Stimulated activated CD4-positive, alpha-beta T cell treated with anti-CD3 and anti-CD28 coated beads, Interleukin-1b, Interleukin-23, amount 100 ng/mL, for 24 hours (primary cell): ENCODE measurements around the gene SAMD4B.

Source experiments
- DNase-seq, 4 experiments: peaks; one replicate each; pipeline ENCODE4 v3.0.0-alpha.2; 2020; ENCODE audit warnings: low read depth in 4 of 4, low spot score in 1 of 4

The SAMD4B gene

DNA sequence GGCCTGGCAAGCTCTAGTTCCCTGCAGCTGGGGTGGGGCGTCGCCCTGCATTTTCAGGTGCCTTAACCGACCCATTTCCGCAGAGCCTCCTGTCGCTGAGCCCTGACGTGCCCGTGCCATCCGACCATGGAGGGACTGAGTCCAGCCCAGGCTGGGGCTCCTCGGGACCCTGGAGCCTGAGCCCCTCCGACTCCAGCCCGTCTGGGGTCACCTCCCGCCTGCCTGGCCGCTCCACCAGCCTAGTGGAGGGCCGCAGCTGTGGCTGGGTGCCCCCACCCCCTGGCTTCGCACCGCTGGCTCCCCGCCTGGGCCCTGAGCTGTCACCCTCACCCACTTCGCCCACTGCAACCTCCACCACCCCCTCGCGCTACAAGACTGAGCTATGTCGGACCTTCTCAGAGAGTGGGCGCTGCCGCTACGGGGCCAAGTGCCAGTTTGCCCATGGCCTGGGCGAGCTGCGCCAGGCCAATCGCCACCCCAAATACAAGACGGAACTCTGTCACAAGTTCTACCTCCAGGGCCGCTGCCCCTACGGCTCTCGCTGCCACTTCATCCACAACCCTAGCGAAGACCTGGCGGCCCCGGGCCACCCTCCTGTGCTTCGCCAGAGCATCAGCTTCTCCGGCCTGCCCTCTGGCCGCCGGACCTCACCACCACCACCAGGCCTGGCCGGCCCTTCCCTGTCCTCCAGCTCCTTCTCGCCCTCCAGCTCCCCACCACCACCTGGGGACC lies 65.6 kb downstream of the SAMD4B start:
- no peak for DNase-seq

DNA sequence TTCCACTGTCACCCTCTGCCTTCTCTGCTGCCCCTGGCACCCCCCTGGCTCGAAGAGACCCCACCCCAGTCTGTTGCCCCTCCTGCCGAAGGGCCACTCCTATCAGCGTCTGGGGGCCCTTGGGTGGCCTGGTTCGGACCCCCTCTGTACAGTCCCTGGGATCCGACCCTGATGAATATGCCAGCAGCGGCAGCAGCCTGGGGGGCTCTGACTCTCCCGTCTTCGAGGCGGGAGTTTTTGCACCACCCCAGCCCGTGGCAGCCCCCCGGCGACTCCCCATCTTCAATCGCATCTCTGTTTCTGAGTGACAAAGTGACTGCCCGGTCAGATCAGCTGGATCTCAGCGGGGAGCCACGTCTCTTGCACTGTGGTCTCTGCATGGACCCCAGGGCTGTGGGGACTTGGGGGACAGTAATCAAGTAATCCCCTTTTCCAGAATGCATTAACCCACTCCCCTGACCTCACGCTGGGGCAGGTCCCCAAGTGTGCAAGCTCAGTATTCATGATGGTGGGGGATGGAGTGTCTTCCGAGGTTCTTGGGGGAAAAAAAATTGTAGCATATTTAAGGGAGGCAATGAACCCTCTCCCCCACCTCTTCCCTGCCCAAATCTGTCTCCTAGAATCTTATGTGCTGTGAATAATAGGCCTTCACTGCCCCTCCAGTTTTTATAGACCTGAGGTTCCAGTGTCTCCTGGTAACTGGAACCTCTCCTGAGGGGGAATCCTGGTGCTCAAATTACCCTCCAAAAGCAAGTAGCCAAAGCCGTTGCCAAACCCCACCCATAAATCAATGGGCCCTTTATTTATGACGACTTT lies 66.4 kb downstream of the SAMD4B start:
- no peak for DNase-seq

DNA sequence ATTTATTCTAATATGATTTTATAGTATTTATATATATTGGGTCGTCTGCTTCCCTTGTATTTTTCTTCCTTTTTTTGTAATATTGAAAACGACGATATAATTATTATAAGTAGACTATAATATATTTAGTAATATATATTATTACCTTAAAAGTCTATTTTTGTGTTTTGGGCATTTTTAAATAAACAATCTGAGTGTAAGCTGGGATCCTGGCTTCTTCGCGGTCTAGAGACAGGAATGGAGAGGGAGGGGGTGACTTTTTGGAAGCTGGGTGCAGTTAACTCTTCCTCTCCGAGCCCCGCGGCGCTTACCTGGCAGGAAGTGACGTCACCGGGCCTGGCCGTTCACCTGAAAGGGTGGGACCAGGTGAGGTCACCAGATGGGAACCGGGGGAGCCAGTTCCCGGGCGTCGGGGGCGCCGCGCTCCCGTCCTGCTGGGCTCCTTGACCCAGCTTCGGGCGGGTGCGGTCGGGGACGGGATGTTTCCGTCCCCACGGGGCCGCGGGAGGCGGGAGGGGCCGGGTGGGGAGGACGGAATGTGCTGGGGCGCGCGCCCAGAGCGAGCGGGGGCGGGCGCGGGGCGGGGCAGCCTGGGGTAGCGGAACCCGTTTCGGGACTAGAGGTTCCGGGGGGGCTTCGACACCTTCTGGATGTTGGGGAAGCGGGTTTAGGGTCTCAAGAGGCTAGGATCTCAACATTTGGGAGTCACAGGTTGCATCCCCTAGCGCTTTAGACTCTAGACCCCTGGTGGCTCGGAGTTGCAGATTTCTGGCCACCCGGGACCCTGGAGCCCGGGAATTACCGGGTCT lies 67.2 kb downstream of the SAMD4B start:
- DNase-seq = peak in 3 of 4 experiments; percentile 49 to 83 (median 63)

DNA sequence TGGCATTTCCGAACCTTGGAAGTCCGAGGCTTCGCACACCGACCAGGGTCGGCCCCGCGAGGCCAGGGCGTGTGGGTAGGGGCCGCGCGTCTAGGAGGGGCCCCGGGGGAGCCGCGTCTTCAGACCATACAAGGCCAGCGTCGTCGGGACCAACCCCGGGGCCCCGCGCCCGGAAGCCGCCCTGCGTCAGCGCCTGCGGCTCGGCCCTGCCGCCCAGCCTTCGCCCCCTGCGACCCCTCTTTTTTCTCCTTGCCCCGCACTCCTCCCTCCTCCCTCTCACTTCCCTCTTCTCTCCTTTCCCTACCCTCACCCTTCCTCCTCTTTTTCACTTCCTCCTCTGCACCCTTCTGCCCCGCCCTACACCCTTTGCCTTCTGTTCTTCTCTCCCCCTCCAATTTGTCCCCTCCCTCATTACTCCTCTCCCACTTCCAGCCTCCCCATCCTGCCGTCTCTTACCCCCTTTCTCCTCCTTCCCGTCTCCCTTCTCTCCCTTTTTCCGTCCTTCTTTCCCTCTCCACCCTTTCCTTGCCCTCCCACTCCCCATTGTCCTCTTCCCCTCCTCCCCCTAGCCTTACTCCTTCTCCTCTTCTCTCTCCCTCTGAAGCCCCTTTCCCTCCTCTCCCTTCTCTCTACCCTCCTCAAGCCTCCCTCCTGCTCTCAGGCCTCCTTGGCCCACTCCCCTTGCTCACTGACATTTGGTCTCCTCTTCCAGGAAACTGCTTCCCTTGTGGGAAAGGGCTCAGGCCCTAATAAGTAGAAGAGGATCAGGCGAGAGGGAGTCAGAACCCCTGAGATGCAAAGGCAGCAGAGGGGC lies 68.0 kb downstream of the SAMD4B start:
- DNase-seq = peak in 1 of 4 experiments; percentile 33

DNA sequence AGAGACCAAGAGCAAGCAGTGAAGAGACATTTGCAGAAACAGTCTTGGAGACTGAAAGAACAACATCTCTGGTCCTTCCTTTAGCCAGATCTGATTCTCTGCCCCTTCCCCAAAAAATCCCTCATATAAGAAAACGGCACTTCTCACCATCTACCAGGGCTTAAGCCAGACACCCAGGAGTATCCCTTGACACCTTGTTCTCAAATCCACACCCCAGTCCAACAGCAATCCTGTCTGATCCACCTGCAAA lies 68.5 kb downstream of the SAMD4B start:
- no peak for DNase-seq

DNA sequence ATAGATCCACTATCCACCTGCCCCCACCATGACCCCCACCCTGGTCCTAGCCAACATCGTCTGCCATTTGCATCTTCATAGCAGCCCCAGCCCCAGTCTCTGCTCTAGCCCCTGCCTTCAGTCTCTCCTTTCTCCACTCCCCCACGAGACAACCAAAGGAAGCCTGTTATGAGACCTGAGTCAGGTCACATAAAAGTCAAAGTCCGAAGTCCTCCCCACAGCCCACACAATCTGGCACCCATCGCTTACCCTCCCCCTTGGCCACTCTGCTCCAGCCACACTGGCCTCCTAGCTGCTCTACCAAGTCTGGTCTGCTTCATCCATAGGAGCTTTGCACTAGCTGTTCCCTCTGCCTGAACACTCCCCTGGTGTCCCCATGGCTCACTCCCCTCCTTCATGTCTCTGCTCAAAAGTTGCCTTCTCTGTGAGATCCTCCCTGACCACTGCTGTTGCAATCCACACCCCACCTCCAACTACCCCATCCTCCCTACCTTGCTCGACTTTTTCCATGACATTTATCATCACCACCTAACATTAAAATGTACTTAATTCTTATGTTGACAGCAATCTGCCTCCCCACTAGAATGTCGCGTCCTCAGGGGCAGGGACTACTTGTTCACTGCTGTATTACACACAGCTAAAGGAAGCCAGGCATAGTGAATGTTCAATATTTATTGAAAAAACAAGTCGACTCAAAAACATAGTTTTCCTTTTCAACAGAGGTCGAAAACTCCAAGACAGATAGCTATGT lies 69.0 kb downstream of the SAMD4B start:
- no peak for DNase-seq

DNA sequence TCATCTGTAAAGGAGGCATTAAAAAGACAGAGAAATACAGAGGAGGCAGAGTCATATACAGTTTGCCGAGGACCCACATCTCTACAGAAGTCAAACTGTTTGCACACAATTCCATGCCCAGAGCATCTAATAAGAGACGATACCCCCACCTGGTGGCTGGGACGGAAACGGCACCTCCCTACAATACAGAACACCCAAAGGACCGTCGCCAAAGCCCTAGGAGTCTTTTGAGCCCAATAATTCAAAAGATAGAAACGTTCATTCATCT lies 69.5 kb downstream of the SAMD4B start:
- DNase-seq = peak; percentile 74 to 89 (median 86)

DNA sequence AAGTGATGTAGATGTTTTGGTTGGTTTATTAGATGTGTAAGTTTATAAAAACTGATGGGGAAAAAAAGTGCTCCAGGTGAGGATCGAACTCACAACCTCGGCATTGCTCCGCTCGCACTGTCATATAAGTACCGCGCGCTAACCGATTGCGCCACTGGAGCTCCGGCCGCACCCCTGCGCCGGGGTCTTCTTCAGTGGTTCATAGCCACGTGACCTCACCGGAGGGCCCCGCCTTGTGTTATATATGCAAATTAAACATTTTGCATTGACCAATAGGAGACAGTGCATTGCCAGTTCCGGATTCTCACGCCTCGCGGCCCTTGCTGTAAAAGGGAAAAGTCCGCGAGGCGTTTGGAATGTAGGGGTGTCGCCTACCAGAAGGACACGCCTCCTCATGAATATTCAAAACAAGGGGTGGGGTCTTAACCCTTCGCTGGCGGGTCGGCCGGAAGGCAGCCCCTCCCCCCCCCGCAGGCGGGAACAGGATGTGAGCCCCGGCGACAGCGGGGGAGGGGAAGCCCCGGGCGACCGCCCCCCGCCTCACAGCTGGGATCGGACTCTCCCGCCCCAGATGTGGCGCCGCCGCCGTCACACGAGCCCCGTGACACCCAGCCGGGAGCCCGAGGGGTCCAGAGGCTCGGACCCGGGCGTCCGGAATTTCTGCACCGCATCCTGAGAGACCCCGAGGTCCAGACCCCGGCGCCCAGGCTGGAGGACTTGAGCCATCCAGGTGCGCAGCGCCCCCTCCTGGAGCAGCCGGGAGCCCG lies 70.1 kb downstream of the SAMD4B start, which contains the start of gene PLEKHG2:
Gene PLEKHG2, plus strand, starts transcription at position 570 of the 767 bp plus-strand sequence. CDS start 1,418 bp downstream, outside the sequence.
- peak; percentile 88 to 99 (median 98) for DNase-seq

DNA sequence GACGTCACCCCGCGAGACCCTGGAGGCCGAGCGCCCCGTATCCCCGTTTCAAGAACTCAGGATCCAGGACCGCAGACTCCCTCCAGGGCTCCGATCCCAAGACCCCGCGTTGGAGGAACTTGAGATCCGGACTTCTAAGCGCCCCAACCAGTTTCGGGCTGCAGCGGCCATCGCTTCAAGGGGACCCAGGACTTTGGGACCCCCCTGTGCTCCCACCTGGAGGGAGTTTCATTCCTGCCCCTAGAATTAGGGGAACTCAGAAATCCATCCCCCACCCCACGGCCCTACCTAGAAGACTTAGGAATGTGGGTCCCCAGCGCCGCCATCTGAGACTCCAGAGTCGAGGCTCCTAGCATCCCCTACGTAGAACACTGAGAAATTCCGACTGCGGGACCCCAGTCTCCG lies 70.6 kb downstream of the SAMD4B start:
- no peak for DNase-seq

DNA sequence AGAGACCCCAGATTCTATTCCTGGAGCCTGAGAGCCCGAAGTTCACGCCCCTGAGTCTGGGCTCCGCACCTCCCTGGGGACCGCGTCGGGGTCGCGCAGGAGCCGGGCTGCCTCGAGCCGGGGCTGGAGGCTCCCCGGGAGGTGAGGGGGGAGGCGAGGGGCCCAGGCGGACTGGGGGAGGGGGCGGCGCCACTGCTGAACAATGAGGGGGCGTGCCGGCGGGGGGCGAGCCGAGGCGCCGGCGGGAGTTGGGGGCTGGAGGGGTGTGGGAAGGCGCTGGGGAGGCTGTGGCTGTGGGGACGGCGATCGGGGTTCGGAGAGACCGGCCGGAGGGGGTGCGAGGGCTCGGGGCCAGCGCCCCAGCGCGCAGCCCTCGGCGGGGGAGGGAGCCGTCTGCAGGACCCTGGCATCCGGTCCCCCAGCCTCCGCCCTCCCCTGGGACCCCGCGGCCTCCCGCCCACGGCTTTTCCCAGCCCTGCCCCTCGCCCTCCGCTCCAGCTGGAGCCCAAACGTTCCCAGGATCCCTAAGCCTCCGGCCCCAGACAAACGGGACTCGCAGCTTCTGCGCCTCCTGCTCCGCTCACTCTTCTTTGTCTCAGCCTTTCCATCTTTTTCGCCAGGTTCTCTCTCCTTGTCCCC lies 71.2 kb downstream of the SAMD4B start:
- DNase-seq = no peak

DNA sequence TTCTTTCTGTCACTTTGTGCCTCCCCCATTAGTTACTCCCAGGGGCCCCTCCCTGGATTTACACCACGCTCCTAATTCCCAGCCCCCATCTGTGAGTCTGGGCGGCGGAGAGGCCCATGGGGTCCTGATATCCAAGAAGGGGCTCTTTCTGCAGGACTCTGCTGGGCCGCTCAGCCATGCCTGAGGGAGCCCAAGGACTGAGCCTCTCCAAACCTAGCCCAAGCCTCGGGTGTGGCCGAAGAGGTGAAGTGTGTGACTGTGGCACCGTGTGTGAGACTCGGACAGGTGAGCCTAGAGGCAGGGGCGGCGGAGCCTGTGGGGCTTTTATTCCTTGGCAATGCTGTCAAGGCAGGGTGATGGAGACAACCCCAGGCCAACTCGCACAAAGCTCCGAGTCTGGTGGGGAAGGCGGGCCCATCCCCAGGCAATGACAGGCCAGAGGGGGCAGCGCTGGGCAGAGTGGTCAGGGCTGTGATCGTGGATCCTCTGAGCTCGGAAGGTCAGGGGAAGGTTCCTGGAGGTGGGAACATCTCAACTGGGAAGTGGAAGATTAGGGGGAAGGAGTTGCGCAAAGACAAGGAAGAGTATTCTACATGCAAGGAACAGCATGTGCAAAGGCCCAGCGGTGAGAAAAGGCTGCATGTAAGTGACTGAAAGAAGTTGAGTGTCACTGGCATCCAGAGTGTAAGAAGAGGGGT lies 71.8 kb downstream of the SAMD4B start:
- no peak for DNase-seq

DNA sequence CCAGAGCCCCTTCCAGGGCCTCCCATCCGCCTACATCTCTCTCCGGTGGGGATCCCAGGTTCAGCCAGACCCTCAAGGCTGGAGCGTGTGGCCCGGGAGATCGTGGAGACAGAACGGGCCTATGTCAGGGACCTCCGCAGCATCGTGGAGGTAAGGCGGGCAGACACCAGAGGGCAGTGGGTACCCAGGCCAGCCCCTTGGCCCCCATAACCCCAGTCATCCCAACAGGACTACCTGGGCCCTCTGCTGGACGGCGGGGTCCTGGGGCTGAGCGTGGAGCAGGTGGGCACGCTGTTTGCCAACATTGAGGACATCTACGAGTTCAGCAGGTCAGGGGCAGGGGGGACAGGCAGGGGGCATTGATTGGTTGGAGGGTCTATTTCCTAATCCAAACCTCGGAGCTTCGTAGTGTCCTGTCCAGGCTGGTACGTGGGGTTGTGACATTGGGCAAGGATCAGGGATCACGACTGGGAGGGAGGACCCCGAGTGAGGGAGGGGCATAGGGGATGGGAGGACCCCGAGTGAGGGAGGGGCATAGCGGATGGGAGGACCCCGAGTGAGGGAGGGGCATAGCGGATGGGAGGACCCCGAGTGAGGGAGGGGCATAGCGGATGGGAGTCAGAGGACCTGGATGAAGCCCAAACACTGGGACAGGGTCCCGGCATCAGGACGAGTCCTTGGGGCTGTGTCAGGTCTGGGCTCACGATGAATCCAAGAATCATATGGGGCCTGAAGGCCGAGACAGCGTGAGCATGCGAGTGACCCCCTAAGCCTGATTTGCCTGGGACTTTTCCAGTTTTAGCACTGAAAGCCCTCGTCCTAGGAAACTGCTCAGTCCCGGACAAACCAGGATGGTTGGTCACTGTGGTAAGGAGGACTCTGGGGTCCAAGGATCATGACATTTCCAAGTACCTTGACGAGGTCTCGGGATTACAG lies 73.2 kb downstream of the SAMD4B start:
- DNase-seq = no peak

DNA sequence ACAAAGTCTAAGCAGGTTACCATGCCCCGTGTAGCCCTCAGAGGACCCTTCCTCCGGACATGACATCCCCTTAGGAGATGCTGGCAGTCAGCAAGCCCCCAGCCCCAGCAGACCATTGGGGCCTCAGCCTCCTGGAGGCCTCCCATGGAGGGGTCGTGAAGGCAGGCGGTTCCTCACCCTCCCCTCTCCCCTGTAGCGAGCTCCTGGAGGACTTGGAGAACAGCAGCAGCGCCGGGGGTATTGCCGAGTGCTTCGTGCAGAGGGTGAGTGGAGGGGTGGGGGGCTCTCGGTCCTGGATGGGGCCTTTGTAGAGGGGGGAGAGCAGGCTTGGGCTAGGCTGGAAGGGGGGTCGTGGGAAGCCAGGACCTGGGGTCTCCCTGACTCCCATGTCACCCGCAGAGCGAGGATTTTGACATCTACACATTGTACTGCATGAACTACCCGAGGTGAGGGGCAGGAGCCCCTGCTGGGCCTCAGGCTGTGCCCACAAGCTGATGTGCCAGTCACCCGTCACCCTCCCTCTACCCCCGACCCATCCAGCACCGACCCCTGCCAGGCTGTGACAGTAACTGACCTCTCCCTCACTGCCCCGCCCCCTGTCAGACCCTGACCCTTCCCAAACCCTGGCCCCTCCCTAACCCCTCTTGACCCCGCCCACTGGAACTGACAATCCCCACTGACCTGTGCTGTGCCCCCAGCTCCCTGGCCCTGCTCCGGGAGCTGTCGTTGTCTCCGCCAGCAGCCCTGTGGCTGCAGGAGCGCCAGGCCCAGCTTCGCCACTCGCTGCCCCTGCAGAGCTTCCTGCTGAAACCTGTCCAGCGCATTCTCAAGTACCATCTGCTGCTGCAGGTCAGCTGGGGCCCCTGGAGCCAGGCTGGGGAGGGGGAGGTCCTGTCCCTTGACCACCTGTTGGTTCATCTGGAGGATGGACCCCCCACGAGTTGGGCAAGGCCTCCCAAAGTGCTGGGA lies 74.2 kb downstream of the SAMD4B start:
- no peak for DNase-seq

DNA sequence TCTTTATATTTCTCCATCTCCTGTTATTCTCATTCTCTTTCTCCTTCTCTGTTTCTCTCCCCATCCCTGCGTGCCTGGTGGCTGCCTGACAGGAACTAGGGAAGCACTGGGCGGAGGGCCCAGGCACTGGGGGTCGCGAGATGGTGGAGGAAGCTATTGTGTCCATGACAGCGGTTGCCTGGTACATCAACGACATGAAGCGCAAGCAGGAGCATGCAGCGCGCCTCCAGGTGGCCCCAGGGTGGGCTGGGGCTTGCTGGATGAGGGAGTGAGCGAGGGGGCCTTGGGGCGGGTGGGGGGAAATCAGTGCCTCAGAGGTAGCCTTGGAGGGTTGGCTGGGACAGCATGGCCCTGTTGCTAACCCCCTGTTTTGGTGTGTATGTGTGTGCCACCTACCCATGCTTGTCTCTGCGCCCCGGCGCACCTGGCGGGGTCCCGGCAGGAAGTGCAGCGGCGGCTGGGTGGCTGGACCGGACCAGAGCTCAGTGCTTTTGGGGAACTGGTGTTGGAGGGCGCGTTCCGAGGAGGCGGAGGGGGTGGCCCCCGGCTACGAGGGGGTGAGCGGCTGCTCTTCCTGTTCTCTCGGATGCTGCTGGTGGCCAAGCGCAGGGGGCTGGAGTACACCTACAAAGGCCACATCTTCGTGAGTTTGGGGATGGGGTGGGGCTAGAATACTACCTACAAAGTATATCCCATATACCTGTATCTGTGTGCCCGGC lies 75.4 kb downstream of the SAMD4B start:
- DNase-seq = no peak

DNA sequence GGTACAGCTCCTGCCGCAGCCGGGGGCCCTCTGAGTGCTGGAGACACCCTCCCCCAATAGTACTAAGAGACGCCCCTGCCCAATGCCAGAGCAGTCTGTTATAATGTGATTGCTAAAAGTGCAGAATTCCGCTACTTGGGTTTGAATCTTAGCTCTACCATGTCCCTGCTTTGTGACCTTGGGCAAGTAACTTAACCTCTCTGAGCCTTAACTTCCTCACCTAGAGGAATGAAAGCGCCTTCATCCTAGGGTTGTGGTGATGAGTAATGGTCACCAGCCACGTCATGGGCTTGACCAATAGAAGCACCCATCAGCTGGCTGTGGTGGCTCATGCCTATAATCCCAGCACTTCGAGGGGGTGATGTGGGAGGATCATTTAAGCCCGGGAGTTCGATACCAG lies 76.8 kb downstream of the SAMD4B start:
- DNase-seq = no peak

DNA sequence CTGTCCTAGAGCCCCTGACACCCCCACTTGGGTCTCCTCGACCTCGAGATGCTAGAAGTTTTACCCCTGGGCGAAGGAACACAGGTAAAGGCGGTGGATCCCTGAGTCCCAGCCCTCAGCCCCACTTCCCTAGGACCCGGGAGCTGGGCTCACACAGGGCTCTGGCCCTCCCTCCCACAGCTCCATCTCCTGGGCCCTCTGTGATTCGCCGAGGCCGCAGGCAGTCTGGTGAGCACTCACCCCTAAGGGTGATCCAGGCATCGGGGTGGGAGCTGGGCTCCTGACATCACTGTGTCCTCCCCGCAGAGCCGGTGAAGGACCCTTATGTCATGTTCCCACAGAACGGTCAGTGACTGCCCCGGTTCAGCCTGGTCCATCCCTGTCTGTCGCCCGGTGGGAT lies 78.5 kb downstream of the SAMD4B start:
- no peak for DNase-seq
